Measurements from ENCODE around the gene PIGR.

DNA sequence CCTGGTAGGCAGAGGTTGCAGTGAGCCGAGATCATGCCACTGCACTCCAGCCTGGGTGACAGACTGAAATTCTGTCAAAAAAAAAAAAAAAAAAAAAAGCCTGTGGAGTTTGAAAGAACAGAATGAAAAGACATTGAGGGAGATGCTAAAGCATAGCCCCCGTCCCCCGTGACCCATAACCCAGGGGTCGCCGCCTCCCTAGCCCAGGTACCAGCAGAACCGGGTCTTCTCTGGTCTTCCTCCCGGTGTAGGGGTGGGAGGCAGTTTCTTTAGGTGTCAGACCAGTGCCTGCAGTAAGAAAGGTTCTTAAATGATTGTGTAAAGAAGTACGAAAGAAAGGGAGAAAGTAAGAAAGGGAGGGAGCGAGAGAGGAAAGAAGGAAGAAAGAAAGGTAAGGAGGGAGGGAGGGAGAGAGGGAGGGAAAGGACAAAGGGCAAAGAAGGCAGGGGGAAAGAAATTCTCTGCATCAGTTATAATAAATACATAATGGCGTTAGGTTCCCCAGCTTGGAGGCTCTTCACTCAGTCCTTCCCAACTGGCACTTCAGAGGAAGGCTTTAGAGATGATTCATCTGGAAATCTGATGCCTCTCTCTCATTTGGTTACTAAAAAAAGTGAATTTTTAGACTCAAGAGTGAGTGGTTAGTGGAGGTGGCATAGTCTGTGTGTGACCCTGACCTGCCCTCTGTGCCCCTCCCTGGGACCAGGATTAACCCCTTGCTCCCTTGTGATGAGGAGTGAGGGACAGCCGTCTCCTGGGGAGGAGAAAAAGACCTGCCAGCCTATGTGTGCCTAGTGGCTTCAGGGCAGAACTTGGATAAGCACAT lies 48.0 kb downstream of the PIGR start:
- TF ChIP-seq RAD21 (conservative IDR thresholded peaks at IDR 0.05 in 1 of 2, IDR thresholded peaks at IDR 0.05 in 1 of 2) (no peak), POLR2A (IDR thresholded peaks at IDR 0.05; ENCODE audit: low read length) (no peak)
- TF ChIP-seq, protein P1, sequence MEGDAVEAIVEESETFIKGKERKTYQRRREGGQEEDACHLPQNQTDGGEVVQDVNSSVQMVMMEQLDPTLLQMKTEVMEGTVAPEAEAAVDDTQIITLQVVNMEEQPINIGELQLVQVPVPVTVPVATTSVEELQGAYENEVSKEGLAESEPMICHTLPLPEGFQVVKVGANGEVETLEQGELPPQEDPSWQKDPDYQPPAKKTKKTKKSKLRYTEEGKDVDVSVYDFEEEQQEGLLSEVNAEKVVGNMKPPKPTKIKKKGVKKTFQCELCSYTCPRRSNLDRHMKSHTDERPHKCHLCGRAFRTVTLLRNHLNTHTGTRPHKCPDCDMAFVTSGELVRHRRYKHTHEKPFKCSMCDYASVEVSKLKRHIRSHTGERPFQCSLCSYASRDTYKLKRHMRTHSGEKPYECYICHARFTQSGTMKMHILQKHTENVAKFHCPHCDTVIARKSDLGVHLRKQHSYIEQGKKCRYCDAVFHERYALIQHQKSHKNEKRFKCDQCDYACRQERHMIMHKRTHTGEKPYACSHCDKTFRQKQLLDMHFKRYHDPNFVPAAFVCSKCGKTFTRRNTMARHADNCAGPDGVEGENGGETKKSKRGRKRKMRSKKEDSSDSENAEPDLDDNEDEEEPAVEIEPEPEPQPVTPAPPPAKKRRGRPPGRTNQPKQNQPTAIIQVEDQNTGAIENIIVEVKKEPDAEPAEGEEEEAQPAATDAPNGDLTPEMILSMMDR (IDR thresholded peaks at IDR 0.05), result no peak
